RWPE2 (cell line): ENCODE results near the gene CDY2B.
"Not testable (repeated sequence)": the region's sequence is repeated elsewhere in the genome, so short reads cannot be mapped to it uniquely, and the experiment has no call there.

ENCODE experiments used
- ATAC-seq: fragments of 200-7000 bp; cut with Tn5 transposase; 3 replicates; pipeline ENCODE4 v1.9.1; 2021; ENCODE audit warnings: low read depth
- DNase-seq: peaks from one replicate; pipeline ENCODE4 v3.0.0-alpha.2; 2020; ENCODE audit warnings: low spot score
- H3K27ac ChIP-seq: fragments of 450-650 bp; 2 replicates; pipeline ENCODE4 v1.5.1; 2017; ENCODE audit warnings: mild to moderate bottlenecking; ENCODE audit not compliant: poor library complexity, severe bottlenecking
- H3K27me3 ChIP-seq: fragments of 250-450 bp; sonication (Bioruptor Pico); 2 replicates; pipeline ENCODE4 v1.5.1; 2021; ENCODE audit warnings: mild to moderate bottlenecking, moderate library complexity; ENCODE audit not compliant: insufficient read depth, poor library complexity, severe bottlenecking
- H3K36me3 ChIP-seq: fragments of 250-450 bp; sonication (Bioruptor Pico); 2 replicates; pipeline ENCODE4 v1.5.1; 2020; ENCODE audit warnings: low read depth, mild to moderate bottlenecking, moderate library complexity
- H3K4me1 ChIP-seq: fragments of 250-450 bp; sonication (Bioruptor Pico); 2 replicates; pipeline ENCODE4 v1.5.1; 2021; ENCODE audit warnings: mild to moderate bottlenecking, moderate library complexity; ENCODE audit not compliant: insufficient read depth, poor library complexity, severe bottlenecking
- H3K4me3 ChIP-seq: fragments of 250-450 bp; sonication (Bioruptor Pico); 2 replicates; pipeline ENCODE4 v1.5.1; 2021; ENCODE audit warnings: mild to moderate bottlenecking, moderate library complexity; ENCODE audit not compliant: severe bottlenecking
- H3K9me3 ChIP-seq: fragments of 250-450 bp; sonication (Bioruptor Pico); 2 replicates; pipeline ENCODE4 v1.5.1; 2021; ENCODE audit warnings: mild to moderate bottlenecking, moderate library complexity; ENCODE audit not compliant: severe bottlenecking

The CDY2B gene

DNA sequence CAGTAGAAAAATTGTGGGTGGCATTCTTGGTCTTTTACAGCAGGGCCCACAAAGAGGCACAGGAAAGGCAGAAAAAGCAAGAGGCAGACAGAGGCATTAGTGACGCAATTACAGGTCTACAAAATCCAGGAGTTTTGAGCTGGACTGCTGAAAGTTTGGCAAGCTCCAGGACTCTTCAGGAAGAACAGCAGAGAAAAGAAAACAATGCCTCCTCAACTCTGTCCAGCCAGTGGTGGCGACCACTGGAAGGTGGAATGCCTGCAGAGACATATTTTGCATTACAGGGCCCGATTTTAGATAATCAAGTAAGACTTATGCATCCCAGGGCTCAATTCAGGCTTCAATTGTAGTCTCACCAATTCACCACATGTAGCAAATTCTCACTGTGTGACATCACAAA is 23.5 kb downstream of the CDY2B start:
- not testable (repeated sequence) for H3K4me1 ChIP-seq, H3K4me3 ChIP-seq, H3K27me3 ChIP-seq, H3K36me3 ChIP-seq, H3K9me3 ChIP-seq, DNase-seq, H3K27ac ChIP-seq
- ATAC-seq, result peak; percentile 24; the same call in 2 of the 3 replicates

DNA sequence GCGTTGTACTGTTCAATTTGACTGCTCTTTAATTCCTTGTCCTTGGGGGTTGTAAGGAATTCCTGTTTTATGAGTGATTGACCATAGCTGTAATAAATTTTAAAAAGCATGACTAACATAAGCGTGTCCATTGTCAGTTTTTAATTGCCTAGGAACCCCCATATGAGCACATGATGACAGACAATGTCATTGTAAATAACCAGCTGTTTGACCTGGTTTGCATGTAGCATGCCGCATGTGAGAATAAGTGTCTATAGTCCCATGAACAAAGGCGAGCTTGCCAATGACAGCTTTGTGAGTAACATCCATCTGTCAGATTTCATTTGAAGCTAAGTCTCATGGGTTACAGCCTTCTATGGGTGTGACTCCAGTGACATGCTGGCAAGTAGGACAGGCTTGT is 30.9 kb downstream of the CDY2B start:
- H3K9me3 ChIP-seq, result not testable (repeated sequence)

DNA sequence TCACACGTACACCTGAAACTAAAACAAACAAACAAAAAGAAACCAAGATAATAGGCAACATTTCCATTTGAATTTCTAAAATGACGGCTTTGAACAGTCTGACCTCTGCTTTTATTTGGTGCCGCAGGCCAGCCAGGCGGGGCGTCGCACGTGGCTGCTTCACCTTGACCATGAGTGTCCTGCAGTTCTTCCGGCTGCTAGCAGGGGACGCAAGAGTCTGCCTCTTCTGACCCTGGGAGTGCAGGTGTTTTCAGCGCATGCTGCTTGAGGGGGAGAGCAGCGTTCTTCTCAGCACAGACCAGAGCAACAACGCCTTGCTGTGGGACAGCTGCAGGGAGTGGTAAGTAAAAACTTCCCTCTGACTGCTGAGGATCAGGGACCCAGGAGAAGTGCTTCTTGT is 47.9 kb downstream of the CDY2B start:
- H3K4me1 ChIP-seq, H3K27me3 ChIP-seq, H3K9me3 ChIP-seq, DNase-seq, H3K27ac ChIP-seq, H3K4me3 ChIP-seq, ATAC-seq, H3K36me3 ChIP-seq: not testable (repeated sequence)

More for the DNA sequence above, 30.9 kb downstream of the CDY2B start:
- not testable (repeated sequence) for H3K4me3 ChIP-seq, DNase-seq, H3K36me3 ChIP-seq, H3K4me1 ChIP-seq, H3K27ac ChIP-seq, H3K27me3 ChIP-seq
- ATAC-seq, result peak; percentile 71
